ENCODE results near the gene DTNBP1.

DNA sequence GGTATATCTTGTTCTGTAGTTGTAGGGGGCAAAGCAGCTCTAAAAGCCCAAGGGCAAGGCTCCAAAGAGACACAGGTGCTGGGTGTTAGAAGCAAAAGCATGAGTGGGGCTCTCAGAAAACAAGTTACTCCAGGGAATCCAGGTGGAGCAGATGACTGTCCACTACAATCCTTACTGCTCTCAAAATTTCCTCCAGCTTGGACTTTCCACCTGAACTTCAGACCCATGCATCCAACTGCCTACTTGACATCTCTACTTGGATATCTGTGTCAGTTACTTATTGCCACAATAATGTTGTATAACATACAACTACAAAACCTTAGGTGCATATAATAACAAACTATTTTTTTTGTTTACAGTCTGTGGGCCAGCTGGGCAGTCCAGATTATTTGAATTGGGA, 22.8 kb upstream of the DTNBP1 start:
- TF ChIP-seq ZNF274 (IDR thresholded peaks at IDR 0.05; ENCODE audit: low read depth, low read length), result no peak
- TF ChIP-seq SUZ12 (IDR thresholded peaks at IDR 0.05; ENCODE audit: extremely low read depth, insufficient read depth, insufficient read length), result no peak
- no peak for TF ChIP-seq YY1 (IDR thresholded peaks at IDR 0.05; ENCODE audit: insufficient read depth, insufficient read length)

Data from NT2/D1 (cell line).